Measurements from ENCODE around the gene FHL1.

The FHL1 gene

DNA sequence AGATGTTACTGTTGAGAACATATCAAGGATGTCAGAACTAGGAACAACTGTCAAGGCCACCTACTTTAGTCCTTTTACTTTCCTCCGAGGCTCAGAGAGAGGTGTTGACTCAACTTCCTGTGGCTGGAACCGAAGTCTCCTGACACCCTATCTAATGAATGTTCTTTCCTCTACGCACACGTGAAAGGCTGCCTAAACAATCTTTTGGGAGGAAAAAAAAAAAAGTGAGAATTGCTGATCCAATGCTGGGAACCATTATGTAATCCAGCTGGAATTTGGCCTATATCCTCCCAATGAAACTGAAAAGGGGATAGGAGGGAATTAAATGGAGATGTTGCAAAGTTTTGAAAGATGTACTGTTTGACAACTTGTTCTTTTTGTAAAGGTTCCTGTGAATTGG lies 112.2 kb downstream of the FHL1 start:
- no peak for DNase-seq (ENCODE audit: extremely low spot score)
- ChIA-PET POLR2A (no interaction called here), CTCF (interaction anchor here (0.9 kb wide), 1 partner anchor 9 kb away, joined by 3 read pairs; no protein-coding TSS in a partner anchor)
- TF ChIP-seq, protein P1, sequence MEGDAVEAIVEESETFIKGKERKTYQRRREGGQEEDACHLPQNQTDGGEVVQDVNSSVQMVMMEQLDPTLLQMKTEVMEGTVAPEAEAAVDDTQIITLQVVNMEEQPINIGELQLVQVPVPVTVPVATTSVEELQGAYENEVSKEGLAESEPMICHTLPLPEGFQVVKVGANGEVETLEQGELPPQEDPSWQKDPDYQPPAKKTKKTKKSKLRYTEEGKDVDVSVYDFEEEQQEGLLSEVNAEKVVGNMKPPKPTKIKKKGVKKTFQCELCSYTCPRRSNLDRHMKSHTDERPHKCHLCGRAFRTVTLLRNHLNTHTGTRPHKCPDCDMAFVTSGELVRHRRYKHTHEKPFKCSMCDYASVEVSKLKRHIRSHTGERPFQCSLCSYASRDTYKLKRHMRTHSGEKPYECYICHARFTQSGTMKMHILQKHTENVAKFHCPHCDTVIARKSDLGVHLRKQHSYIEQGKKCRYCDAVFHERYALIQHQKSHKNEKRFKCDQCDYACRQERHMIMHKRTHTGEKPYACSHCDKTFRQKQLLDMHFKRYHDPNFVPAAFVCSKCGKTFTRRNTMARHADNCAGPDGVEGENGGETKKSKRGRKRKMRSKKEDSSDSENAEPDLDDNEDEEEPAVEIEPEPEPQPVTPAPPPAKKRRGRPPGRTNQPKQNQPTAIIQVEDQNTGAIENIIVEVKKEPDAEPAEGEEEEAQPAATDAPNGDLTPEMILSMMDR (IDR thresholded peaks at IDR 0.05; ENCODE audit: control extremely low read depth, extremely low read depth, low read depth, missing control alignments), result no peak

DNA sequence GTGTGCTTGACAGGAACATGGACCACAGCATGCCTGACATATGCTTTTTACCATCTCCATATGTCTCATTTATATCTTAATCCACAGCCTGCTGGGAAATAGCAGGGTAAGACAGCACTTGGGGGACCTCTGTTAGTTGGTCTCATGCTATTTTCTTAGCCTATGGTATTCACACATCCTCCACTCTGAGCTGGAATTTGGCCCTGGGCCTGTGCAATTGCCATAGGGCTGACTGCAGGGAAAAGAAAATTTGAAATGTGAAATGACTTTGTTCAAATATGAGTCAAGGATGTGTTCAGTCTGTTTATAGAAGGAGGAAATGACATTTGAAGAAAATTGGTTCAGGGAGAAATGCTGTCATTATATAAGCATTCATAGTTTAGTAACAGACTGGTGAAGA lies 113.4 kb downstream of the FHL1 start:
- CTCF ChIA-PET, result no interaction called here
- TF ChIP-seq, protein P1 (IDR thresholded peaks at IDR 0.05; ENCODE audit: control extremely low read depth, extremely low read depth, low read depth, missing control alignments), result no peak
- DNase-seq (ENCODE audit: extremely low spot score), result no peak
- POLR2A ChIA-PET, result no interaction called here

All from GM10248 (cell line).